GM18858 (cell line): ENCODE data around the gene RAB28.
A peak's percentile ranks its signal among the peaks of the same experiment; 100 is the strongest.

Experiments
- ATAC-seq: cut with Tn5 transposase; IDR thresholded peaks from one replicate; pipeline ENCODE4 v1.9.1; 2021; ENCODE audit not compliant: unreplicated experiment

The RAB28 gene

DNA sequence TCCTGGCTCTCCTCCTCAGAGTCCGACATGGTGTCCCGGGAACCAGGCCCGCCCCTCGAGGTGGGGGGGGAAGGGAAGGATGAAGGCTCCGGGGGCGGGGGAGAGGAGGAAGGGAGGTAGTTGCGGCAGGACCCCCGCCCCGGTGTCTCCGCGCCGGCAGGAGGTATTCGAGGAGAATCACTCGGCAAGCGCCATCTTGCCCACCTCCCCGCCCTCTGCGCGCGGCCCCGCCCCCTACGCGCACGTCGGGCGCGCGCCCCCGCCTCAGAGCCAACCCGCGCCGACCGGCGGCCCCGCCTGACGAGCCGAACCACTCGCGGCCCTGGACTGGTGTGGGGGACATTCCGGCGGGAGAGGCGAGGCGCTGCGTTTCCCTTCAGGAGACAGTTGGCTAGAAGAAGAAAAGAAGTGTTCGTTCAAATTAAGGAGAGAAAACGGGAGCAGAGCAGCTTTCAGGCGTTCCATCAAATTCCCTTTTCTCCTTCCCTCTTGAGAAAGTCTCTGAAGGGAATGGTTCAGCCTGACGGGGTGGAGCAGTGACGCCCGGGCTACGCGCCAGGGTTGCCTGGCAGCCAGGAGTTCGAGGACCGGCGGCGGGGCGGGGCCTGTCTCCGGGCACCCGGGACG lies at the start of gene RAB28:
TSS of gene RAB28 (minus strand) at position 219 of the 627 bp plus-strand sequence.
- ATAC-seq, result peak; percentile 93

- no peak for ATAC-seq
Observed at GRCh38 chr4:13531625-13531998, 47.5 kb upstream of the RAB28 start.

DNA sequence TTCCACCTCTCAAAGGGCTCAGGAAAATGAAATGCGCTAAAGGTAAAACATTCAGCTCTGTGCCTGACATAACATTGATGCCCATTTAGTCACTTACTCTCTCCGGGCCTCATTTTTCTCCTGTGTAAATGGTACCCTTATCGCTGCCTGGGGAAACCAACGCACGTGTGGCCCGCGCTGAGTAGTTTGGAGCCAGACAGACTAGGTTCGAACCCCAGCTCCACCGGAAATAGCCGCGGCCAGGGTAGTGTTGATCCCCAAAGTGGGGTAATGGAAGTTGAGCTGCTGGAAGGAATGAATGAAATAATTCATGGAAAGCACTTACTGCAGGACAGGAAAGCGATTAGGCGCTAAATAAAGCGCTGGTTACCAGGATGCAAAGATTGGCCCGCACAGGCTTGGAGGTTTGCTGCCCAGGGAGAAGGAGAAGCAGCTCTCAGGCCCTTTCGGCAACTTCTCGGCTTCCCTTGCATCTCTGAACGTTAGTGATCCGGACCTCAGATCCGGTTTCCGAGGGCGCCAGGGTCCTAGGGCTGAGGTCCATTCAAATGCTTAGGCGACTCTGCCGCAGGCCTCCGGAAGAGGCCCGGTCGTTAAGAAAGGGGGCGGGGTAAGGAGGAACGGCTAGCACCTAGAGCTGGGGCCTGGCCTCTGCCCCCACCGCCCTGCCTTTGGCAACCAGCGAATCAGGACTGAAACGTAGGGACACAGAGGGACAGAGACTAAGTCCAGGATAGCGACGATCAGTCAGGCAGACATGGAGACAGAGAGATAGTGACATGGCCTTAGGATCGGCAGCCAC lies 46.9 kb upstream of the RAB28 start:
- ATAC-seq, result no peak

- no peak for ATAC-seq
Observed at GRCh38 chr4:13529128-13529919, 45.2 kb upstream of the RAB28 start.

GRCh38 chr4:13528821-13529127 lies 44.6 kb upstream of the RAB28 start:
- no peak for ATAC-seq

DNA sequence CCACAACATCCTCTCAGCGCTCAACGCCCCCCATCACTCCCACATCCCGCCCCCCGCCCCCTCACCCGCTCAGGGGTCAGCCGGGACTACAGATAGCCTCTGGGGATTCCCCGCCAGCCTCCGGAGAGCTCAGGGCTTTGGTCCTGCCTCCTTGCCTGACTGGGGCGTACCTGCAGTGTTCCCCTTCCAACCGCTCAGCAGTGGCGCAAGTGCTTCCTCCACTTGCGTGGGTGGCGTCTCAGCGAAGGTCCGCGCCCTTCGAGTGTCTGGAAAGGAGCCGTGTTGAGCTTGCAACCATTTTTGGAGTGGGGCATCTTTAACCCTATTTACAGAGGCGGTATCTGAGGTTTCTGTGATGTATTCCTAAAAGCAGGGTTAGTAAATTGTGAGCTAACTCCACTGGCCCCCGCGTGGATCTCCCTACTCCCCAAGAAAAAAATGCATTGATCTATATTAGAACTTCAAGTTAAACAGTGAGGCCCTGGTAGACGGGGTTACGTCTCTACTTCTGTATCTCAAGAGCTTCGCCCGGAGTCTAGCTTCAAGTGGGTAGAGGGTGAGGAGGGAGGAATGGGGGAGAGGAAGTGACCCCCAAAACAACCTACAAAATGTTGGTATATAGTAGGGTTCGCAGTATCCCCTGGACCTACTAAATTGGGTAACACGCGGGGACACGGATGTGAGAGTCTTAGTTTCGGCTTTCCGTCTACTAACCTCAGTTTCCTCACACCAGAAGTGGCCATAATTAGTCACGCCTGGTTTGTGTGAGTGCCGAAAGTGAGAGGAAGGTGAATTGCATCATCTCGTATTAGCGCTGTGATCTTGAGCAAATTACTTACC lies 44.1 kb upstream of the RAB28 start:
- peak; percentile 76 for ATAC-seq

GRCh38 chr4:13527192-13527980 lies 43.2 kb upstream of the RAB28 start:
- no peak for ATAC-seq

DNA sequence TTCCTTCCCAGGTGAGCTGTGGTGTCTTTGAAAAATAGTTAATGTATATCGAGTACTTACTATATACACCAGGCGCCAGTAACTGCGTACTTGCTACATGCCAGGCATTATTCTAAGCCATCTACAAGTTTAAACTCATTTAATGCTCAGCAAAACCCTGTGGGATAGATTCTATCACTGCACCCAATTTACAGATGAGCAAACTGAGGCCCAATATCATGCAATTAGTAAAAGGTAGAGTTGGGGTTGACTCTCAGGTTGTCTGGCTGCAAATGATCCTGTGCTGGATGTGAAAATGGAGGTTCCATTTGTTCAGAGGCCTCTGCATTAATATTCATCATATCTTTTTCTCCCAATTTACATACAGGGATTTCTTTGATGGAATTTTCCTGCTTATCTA lies 42.5 kb upstream of the RAB28 start:
- no peak for ATAC-seq

GRCh38 chr4:13525606-13526281 lies 41.6 kb upstream of the RAB28 start:
- no peak for ATAC-seq

DNA sequence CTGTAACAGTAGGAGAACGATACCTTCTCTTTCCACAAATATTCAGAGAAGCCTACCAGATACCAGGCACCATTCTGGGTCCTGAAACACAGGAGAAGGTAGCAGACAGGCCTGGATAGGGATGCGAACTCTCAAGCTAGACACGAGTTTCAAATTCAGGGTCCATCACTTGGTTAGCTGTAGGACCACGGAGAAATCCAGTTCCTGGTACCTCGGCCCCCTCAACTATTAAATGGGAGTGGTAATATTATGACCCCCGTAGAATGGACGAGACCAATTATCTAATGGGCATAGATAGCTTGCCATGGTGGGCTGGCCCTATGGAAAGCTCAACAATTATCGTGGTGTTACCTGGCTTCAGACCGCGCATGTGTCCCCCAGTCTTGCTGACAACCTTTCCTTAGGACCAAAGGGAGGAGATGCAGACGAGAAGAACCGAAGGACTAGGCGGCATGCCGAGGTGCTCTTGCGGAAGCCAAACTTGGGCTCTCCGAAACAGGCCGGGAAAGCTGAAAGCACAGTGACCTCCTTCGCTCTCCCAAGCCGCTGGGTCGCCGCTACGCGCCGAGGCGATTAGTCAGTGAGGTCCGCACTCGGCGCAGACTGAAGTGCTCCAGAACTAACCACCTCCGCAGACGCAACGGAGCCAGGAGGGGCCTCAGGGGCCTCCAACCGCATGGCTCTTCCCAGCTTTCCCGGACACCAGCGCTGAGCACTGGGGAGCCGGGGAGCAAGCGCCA lies 40.5 kb upstream of the RAB28 start:
- ATAC-seq, result no peak

GRCh38 chr4:13523591-13524503 lies 39.7 kb upstream of the RAB28 start:
- ATAC-seq, result no peak

DNA sequence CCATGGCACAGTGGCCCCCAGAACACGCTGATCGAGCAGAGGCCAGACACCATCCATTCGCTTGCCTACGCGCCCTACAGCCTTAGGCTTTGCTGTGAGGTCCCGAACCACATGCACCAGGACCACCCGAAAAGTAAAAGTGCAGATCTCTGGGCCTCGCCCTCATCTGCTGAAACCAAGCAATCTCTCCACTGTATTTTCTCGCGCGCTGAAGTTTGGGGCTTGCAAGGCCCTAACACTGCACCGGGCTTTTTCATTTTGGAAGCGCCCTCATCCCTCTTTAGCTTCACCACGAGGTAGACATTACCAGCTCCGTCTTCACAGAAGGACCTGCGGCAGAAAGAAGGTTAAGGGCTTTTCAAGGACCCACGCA lies 39.0 kb upstream of the RAB28 start:
- no peak for ATAC-seq

- ATAC-seq, result no peak
Observed at GRCh38 chr4:13522282-13523104, 38.4 kb upstream of the RAB28 start.

DNA sequence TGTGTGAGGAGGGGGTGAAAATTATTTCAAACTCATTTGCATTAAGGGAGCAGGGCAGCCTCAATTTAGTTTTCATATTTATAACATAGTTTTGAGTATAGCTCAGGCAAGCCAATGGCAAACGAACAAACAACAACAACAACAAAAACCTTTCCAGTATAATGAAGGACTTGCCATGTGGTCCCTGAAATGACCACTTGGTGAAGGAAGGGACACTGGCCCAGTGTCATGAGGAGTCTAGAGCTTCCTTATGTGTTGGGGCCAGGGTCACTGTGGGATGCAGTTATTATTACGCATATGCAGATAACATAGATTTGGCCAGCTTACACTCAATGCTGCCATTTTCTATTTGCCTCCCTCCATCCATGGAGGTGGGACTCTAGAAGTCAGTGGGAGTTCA lies 36.9 kb upstream of the RAB28 start:
- no peak for ATAC-seq

GRCh38 chr4:13516315-13516860 lies 32.2 kb upstream of the RAB28 start:
- no peak for ATAC-seq

DNA sequence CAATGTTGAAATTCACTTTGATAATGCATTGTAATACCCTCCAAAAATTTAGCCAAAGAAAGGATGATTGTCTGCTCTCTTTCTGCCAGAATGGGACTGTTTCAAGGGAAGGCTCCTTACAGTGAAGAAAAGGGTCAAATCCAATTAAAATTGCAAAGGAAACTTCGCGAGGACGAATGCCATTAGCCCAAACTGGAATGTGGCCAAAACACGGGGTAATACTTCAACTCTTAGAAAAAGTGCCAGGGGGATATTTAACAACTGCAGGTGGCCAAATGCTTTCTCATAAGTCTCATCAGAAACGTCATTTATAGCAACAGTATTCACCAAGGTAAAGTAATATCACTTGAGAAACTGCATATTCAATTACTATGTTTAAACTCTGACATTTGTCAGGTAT lies 31.1 kb upstream of the RAB28 start:
- no peak for ATAC-seq

DNA sequence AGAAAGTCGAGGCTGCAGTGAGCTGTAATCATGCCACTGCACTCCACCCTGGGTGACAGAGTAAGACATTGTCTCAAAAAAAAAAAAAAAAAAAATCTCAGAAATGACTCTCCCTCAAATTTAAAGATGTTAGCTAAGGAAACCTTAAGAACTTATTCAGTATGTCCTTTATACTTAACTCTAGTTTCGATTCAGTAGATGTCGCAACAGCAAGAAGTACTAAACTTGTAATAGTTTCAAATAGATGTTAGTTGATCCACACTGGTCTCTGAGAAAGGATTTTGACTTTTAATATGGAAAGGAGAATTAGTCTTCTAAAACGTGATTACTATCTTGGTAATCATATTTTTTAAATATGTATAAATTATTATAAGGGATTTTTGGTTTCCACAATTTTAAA lies 30.6 kb upstream of the RAB28 start:
- no peak for ATAC-seq
